GM21576 (cell line): ENCODE measurements around the gene SPACA4.

ENCODE experiments used
- ATAC-seq: cut with Tn5 transposase; IDR thresholded peaks from one replicate; pipeline ENCODE4 v1.9.1; 2021; ENCODE audit warnings: mild to moderate bottlenecking, moderate library complexity; ENCODE audit not compliant: unreplicated experiment

The SPACA4 gene

GRCh38 chr19:48596679-48597465 lies 9.7 kb upstream of the SPACA4 start:
- ATAC-seq = no peak

- ATAC-seq = no peak
These were observed 7.4 kb upstream of the SPACA4 start for GRCh38 chr19:48598996-48599700.

- no peak for ATAC-seq
These were observed 5.7 kb upstream of the SPACA4 start for GRCh38 chr19:48600679-48601417.

- ATAC-seq = no peak
These were observed 3.5 kb upstream of the SPACA4 start for GRCh38 chr19:48603001-48603400.

- no peak for ATAC-seq
These were observed 3.1 kb upstream of the SPACA4 start for GRCh38 chr19:48603449-48603848.

- ATAC-seq = no peak
These were observed 2.7 kb upstream of the SPACA4 start for GRCh38 chr19:48603850-48604249.

GRCh38 chr19:48607359-48607755 lies 815 bp downstream of the SPACA4 start:
- no peak for ATAC-seq

GRCh38 chr19:48608798-48609263 lies 2.3 kb downstream of the SPACA4 start:
- ATAC-seq = no peak

GRCh38 chr19:48609571-48610108 lies 3.1 kb downstream of the SPACA4 start:
- no peak for ATAC-seq

GRCh38 chr19:48611872-48612271 lies 5.3 kb downstream of the SPACA4 start:
- ATAC-seq = no peak

- ATAC-seq = no peak
These were observed 6.7 kb downstream of the SPACA4 start for GRCh38 chr19:48613024-48613851.

- no peak for ATAC-seq
These were observed 7.4 kb downstream of the SPACA4 start for GRCh38 chr19:48613852-48614435.

- ATAC-seq = no peak
These were observed 8.1 kb downstream of the SPACA4 start, which contains the start of gene FAM83E for GRCh38 chr19:48614436-48615230. Gene FAM83E, minus strand, starts transcription at chr19:48615076. Its CDS starts 1,704 bp downstream, at chr19:48613372.

- ATAC-seq = no peak
These were observed 8.9 kb downstream of the SPACA4 start for GRCh38 chr19:48615231-48616040.

- no peak for ATAC-seq
These were observed 9.5 kb downstream of the SPACA4 start for GRCh38 chr19:48616041-48616436.

- ATAC-seq = no peak
These were observed 10.0 kb downstream of the SPACA4 start for GRCh38 chr19:48616491-48617056.

GRCh38 chr19:48617146-48617937 lies 10.8 kb downstream of the SPACA4 start:
- no peak for ATAC-seq
